Measurements from ENCODE around the gene FITM2. TPM values are rescaled to one million over a fixed set of nuclear protein-coding genes. Genes with fewer than 3 reads are reported as not detected.

Gene FITM2
- total RNA-seq, 4 donors from 2014 or later: 2.1 to 4.8 (median 3.7) TPM

DNA sequence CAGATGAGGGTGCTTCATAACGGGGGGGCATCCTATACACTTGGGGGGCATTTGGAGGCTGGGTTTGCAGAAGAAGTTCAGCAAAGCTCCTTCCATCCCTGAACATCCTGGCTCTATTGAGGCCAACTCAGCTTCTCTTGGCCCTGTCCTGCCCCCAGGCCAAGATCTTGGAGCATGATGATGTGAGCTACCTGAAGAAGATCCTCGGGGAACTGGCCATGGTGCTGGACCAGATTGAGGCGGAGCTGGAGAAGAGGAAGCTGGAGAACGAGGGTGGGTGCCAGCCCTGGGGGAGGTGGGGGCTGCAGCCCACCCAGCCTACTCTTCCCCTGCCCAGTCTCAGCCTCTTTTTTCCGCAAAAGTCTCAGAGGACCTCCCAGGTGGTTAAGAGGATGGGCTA, 46.7 kb downstream of the FITM2 start:
- H3K27me3 ChIP-seq: no peaks in the 10 kb centered on the region
- no peaks in the 10 kb centered on the region for H3K4me1 ChIP-seq
- H3K27ac ChIP-seq: no peak overlapping the region
- no peaks in the 10 kb centered on the region for H3K36me3 ChIP-seq
- no peak for DNase-seq
- intact Hi-C loops (cut with DNase I): no loop called here
- WGBS, 2 donors: 74 to 80% methylated on average over 1 to 2 of the region's 5 CpGs
- no peaks in the 10 kb centered on the region for H3K9me3 ChIP-seq
- no peak for TF ChIP-seq POLR2A (IDR thresholded peaks at IDR 0.05)
- TF ChIP-seq, protein P1, sequence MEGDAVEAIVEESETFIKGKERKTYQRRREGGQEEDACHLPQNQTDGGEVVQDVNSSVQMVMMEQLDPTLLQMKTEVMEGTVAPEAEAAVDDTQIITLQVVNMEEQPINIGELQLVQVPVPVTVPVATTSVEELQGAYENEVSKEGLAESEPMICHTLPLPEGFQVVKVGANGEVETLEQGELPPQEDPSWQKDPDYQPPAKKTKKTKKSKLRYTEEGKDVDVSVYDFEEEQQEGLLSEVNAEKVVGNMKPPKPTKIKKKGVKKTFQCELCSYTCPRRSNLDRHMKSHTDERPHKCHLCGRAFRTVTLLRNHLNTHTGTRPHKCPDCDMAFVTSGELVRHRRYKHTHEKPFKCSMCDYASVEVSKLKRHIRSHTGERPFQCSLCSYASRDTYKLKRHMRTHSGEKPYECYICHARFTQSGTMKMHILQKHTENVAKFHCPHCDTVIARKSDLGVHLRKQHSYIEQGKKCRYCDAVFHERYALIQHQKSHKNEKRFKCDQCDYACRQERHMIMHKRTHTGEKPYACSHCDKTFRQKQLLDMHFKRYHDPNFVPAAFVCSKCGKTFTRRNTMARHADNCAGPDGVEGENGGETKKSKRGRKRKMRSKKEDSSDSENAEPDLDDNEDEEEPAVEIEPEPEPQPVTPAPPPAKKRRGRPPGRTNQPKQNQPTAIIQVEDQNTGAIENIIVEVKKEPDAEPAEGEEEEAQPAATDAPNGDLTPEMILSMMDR (IDR thresholded peaks at IDR 0.05): no peak
- no peak overlapping the region for H3K4me3 ChIP-seq

DNA sequence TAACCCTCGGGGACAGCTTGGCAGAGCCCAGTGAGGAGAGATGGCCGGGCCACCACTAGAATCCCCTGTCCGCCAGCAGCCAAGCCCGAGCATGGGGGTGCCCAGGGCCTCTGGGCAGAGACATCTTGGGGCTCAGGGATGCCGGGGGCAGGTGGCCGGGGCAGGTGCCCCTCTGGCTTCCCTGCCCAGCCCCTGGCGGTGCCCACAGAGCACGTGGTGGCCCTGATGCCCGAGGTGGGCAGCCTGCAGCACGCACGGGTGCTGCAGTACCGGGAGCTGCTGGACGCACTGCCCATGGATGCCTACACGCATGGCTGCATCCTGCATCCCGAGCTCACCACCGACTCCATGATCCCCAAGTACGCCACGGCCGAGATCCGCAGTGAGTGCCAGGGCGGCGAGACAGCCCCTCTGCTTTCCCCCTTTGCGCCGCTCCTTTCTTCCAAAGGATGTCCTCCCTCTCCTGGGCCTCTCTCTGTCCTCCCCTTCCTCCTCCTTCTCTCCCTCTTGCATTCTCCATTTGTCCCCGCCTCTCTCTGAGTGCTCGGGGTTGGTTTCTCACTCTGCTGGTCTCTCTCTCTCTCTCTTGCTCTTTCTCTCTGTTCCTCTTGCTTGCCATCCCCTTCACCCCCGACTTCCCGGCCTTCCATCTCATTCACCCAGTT, 52.6 kb downstream of the FITM2 start:
- no peak for TF ChIP-seq POLR2A (IDR thresholded peaks at IDR 0.05)
- TF ChIP-seq, protein P1 (IDR thresholded peaks at IDR 0.05): no peak
- no peaks in the 10 kb centered on the region for H3K9me3 ChIP-seq
- H3K4me1 ChIP-seq: no peaks in the 10 kb centered on the region
- intact Hi-C loops (cut with DNase I): no loop called here
- DNase-seq: no peak
- H3K27ac ChIP-seq: no peak overlapping the region
- no peaks in the 10 kb centered on the region for H3K36me3 ChIP-seq
- H3K27me3 ChIP-seq: no peaks in the 10 kb centered on the region
- H3K4me3 ChIP-seq: no peak overlapping the region
- 88 to 91% methylated on average over 20 to 21 of the region's 28 CpGs for WGBS, 2 donors

DNA sequence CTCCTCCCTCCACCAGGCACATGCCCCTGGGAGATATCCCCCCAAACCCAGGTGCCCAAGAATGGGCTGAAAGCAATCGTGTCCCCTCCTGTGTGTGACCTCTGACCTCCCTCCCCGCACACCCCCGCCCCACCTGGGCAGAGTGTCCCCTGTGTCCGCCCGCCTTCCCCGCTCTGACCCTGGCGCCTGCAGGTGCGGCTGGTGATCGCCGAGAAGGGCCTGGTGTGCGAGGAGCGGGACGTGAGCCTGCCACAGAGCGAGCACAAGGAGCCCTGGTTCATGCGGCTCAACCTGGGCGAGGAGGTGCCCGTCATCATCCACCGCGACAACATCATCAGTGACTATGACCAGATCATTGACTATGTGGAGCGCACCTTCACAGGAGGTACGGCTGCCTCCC, 54.0 kb downstream of the FITM2 start:
- 76 to 90% methylated on average over 5 of the region's 21 CpGs for WGBS, 2 donors
- Histone ChIP-seq H3K27me3 (no peaks in the 10 kb centered on the region), H3K4me1 (no peaks in the 10 kb centered on the region), H3K36me3 (no peaks in the 10 kb centered on the region), H3K27ac (no peak overlapping the region), H3K4me3 (no peak overlapping the region), H3K9me3 (no peaks in the 10 kb centered on the region)
- TF ChIP-seq POLR2A (IDR thresholded peaks at IDR 0.05): no peak
- TF ChIP-seq, protein P1 (IDR thresholded peaks at IDR 0.05): no peak
- DNase-seq: no peak
- intact Hi-C loops (cut with DNase I): no loop called here

DNA sequence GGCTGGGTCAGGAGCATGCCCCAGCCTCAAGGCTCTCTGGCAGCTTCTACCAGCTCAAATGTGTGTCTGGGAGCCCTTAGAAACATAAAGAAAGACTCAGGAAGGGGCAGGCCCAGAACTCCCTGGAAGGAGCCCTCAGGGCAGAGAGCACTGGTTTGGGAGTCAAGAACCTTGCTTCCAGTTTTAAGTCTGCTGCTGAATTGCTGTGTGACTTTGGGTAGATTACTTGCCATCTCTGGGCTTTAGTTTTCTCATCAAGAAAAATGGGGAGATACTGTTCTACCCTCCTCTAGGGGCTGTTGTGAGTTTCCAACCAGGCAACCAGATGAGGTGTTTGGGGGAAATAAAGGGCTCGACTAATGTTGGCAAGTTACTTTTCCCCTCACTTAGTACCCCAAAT, 55.1 kb downstream of the FITM2 start:
- TF ChIP-seq POLR2A (IDR thresholded peaks at IDR 0.05): no peak
- TF ChIP-seq, protein P1 (IDR thresholded peaks at IDR 0.05): no peak
- DNase-seq: no peak
- Histone ChIP-seq H3K27ac (no peak overlapping the region), H3K27me3 (no peaks in the 10 kb centered on the region), H3K4me3 (no peak overlapping the region), H3K36me3 (no peaks in the 10 kb centered on the region), H3K4me1 (no peaks in the 10 kb centered on the region), H3K9me3 (no peaks in the 10 kb centered on the region)
- intact Hi-C loops (cut with DNase I): no loop called here
- 90% methylated on average over 1 of the region's 1 CpG; no CpG with 5 or more reads in 1 of the 2 donors for WGBS, 2 donors

DNA sequence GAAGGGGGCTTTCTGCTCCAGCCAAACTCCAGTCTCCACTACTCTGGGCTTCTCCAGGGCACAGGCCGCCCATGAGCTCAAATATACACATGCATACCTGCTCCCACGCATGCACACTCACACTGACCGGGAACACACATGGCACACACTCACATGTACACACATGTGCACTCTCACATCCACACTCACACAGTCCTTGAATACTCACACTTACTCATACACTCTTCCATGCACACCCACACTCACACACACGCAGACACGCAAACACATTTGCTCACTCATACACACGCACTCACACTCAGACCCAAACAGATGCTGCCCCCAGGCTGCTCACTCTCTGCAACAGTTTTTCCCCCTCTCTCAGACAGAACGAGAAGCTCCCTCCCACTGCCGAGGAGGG, 56.9 kb downstream of the FITM2 start:
- Histone ChIP-seq H3K4me1 (no peaks in the 10 kb centered on the region), H3K27ac (no peak overlapping the region), H3K9me3 (no peaks in the 10 kb centered on the region), H3K4me3 (no peak overlapping the region), H3K36me3 (no peaks in the 10 kb centered on the region), H3K27me3 (peaks cover 0 to 7% (median 0%) of the 10 kb centered on the region in 4 donors)
- WGBS, 2 donors: 73 to 80% methylated on average over 7 to 8 of the region's 8 CpGs
- DNase-seq: no peak
- TF ChIP-seq, protein P1 (IDR thresholded peaks at IDR 0.05): no peak
- TF ChIP-seq POLR2A (IDR thresholded peaks at IDR 0.05): no peak
- intact Hi-C loops (cut with DNase I): no loop called here
